Stimulated activated CD4-positive, alpha-beta T cell treated with anti-CD3 and anti-CD28 coated beads, Interleukin-4, amount 100 ng/mL, for 1 hour (primary cell): ENCODE data around the gene NANOS3.
A peak's percentile ranks its signal among the peaks of the same experiment; 100 is the strongest.
"Not testable (repeated sequence)": the region's sequence is repeated elsewhere in the genome, so short reads cannot be mapped to it uniquely, and the experiment has no call there.

Experiments
- DNase-seq: peaks from one replicate; pipeline ENCODE4 v3.0.0-alpha.2; 2020

Gene NANOS3

DNA sequence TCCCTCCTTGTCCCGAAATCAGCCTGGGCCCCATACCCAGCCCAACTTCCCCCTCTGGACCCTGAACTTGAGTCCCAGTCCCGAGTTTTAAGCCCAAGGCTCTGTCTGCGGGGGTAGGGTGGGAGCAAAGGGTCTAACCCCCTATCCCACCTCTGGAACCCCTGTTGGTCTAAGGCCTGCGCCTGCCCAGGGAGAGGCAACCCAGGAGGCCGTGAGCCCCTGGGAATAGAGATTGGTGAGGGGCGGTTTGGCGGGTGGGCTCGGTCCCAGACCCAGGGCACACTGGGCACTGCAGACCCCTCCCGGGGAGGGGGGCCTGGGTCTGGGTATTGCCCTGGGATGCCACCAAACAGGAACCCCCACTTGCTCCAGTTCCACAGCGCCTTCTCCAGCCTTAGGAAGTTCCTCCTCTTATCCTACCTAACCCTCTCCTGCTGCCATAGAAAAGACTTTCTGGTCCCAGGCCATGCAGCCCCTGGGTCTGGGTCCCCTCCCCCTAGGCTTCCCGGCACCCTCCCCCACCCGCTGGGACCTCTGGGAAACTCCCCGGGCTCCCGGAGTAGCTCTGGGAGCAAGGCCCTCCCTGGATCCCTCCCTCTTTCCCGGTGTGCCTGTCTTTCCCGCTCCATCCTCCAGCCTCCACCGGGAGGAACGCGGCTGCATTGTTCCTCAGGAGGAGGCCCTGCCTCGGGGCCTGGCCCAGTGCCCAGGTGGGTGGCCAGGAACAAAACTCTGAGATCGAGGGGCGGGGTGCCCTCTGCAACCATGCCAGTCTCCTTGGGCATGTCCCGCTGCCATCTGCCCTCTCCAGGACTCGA lies 33.6 kb upstream of the NANOS3 start:
- no peak for DNase-seq

- no peak for DNase-seq
Measured at GRCh38 chr19:13844130-13844631, 32.8 kb upstream of the NANOS3 start.

- peak; percentile 81 for DNase-seq
Measured at GRCh38 chr19:13846557-13847406, 30.2 kb upstream of the NANOS3 start.

DNA sequence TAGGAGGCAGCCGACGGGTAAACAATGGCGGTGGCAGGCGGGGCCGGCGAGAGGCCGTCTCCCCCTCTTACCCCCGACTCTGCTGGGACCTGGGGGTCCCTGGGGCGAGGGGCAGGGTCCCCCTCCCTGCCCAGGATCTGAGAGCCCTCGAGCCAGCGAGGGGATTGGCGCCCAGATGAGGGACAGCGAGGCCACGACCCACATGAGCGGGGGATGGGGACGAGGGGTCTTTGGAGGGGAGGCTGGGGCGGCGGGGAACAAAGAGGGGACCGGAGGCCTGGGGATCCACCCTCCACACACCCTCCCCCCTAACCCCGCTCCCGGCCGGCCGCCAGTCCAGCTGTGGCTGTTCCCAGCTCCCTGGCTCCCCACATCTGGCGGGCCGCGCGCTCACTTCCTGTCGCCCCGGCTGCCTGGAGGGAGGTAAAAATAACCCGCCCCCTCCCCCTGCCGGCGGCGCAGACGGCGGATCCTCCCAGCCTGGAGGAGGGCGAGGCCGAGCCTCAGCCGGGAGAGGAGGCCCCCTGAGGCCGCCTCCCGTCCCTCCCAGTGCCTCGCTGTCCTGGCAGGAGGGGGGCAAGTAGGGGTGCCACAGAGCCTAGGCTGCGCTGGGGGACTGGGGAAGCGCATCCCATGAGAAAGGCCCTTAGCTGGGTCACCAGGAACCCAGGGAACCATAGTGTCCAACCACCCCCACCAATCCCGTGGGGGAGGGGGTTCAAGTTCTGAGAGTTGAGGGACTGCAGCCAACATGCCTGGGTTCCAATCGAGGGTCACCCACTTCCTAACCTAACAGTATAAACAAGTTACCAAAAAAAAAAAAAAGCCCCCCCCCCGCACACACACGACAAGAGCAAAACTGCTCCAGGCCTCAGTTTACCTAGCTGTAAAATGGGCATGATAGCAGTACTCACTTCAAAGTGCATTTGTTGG lies 29.3 kb upstream of the NANOS3 start:
- DNase-seq, result peak; percentile 76

- no peak for DNase-seq
Measured at GRCh38 chr19:13848340-13848677, 28.6 kb upstream of the NANOS3 start.

DNA sequence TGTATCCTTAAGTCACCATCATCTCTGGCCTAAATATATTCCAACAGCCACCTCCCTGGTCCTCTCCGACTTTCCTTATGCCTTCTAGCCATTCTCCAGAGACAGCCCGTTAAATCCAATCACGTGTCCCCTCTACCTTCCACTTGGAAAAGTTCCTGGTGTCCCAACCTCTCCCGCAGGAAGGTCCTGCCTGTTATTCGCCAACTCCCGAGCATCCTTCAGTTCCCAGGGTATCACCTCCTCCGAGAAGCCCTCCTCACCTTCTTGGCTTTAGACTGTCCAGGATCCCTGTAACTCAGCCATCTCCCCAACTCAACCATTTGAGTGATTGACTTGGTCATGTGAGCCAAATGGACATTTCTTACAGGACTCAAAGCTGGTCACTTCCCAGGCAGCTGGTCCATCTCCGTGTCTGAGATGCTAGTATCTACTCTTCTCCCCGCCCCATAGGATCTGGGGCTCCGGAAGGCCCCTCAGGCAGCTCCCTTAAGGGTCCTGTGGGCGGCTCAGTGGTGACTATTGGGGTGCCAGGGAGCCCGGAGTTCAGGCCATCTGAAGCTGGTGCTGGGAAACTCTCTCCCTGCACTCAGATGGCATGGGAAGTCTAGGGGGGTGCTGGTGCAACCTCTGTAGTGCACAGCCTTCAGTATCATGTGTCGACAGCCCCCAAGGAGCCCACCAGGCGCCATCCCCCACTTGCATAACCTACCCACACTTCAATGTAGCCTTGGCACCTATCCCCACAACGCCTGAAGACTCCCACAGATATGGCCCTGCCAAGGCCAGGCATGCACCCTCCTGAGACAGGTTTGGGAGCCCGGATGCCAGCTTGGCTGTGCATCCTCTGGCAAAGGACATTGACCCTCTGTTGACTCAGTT lies 27.9 kb upstream of the NANOS3 start:
- DNase-seq, result no peak

- peak; percentile 67 for DNase-seq
Measured at GRCh38 chr19:13849991-13850909, 26.7 kb upstream of the NANOS3 start.

- DNase-seq, result peak; percentile 68
Measured at GRCh38 chr19:13850910-13851733, 25.8 kb upstream of the NANOS3 start.

DNA sequence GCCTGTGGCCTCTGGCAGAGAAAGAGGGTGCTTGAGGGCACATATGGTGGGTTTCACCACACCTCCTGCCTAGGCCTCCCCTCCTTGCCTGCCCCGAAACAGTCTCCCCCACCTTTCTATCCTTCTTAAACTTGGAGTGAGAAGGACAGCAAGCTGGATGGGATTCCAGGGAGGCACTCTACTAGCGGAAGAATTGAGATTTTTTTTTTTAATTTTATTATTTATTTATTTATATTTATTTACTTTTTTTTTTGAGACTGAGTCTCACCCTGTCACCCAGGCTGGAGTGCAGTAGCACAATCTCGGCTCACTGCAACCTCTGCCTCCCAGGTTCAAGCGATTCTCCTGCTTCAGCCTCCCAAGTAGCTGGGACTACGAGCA lies 25.2 kb upstream of the NANOS3 start:
- not testable (repeated sequence) for DNase-seq

GRCh38 chr19:13852171-13852707 lies 24.7 kb upstream of the NANOS3 start:
- not testable (repeated sequence) for DNase-seq

DNA sequence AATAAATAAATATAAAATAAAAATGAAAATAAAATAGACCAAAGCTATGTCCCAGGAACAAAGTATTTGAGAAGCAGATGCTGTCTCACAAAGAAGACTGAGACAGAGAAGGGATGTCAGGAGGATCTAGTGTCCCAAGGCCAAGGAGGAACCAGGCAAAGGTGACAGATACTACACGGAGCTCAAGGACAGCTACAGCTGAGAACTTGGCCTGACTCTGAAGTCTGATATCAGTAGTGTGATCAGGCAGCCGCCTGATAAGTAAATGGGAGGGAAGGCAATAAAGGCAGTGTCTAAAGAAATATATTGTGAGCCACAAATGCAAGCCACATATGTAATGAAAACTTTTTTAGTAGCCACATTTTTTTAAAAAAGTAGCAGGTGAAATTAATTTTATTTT lies 20.4 kb upstream of the NANOS3 start:
- DNase-seq, result no peak

DNA sequence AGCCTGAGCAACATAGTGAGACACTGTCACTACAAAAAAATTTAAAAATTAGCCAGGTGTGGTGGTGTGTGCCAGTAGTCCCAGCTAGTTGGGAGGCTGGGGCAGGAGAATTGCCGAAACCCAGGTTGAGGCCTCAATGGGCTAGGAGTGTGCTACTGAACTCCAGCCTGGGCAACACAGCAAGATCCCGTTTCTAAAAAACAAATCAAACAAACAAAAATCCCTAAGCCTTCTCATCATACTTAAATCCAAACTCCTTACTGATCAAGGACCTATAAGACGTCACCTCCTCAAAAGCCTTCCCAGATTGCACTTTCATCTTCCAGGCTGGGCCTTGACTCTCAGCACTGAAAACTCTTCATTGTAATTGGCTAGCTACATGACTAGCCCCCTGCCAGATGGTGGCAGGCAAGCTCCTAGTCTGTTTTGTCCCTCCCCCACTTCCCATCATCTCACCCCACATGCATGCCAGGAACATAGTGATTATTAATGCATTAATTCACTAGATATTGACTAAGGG lies 17.5 kb upstream of the NANOS3 start:
- DNase-seq, result no peak

GRCh38 chr19:13860679-13861391 lies 16.1 kb upstream of the NANOS3 start:
- no peak for DNase-seq

DNA sequence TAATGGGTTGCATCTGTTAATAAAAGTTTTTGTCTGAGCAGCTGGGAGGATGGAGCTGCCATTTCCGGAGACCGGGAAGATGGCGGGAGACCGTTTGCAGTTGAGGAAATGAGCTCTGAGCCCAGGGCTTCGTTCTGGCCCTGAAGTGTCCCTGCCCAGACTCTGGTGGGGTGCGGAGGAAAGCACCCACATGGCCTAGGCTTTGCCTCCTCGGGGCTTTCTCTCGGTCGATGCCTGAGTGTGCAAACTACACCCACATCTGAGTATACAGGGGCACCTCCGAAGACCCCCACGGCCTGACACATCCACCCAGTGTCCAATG lies 15.6 kb upstream of the NANOS3 start:
- no peak for DNase-seq

GRCh38 chr19:13861714-13862531 lies 15.0 kb upstream of the NANOS3 start:
- peak; percentile 87 for DNase-seq

- no peak for DNase-seq
Measured at GRCh38 chr19:13864046-13864666, 12.8 kb upstream of the NANOS3 start.
